H1 (cell line): ENCODE measurements around the gene SPAG5. TPM values are rescaled to one million over a fixed set of nuclear protein-coding genes. Genes with fewer than 3 reads are reported as not detected.

Experiments used
- CTCF ChIA-PET: fragments of 300-600 bp; sonication (Branson Sonifier 250); formaldehyde crosslinking; loops from one replicate; lab custom pipeline; 2021; ENCODE audit not compliant: partially characterized antibody; lab: Charles Lee
- POLR2A ChIA-PET: fragments of 300-600 bp; sonication (Branson Sonifier 250); formaldehyde crosslinking; loops from one replicate; lab custom pipeline; 2021; ENCODE audit warnings: inconsistent platforms; ENCODE audit not compliant: partially characterized antibody; lab: Charles Lee
- DNase-seq, 2 experiments: peaks; one replicate each; pipeline versions ENCODE4 v3.0.0 to v3.0.0-alpha.2; 2010 to 2022; ENCODE audit warnings: low spot score in 2 of 2, low read depth in 1 of 2, mixed read lengths in 1 of 2
- FAIRE-seq: peaks from 2 replicates; lab custom pipeline; 2011; peaks lifted over from hg19 to GRCh38; lab: Jason Lieb, UNC
- H2AFZ ChIP-seq: 2 replicates; pipeline ENCODE4 v1.8.1; 2012; ENCODE audit warnings: low read length, inconsistent platforms
- H2AK5ac ChIP-seq: 2 replicates; pipeline ENCODE4 v1.6.1; 2013; ENCODE audit warnings: low read depth, low read length
- H2BK120ac ChIP-seq: replicated peaks from 2 replicates; pipeline ENCODE3; 2013; ENCODE audit warnings: low read depth, low read length, inconsistent platforms
- H2BK12ac ChIP-seq: 2 replicates; pipeline ENCODE4 v1.6.1; 2013; ENCODE audit warnings: low read depth, low read length
- H2BK15ac ChIP-seq: 2 replicates; pipeline ENCODE4 v1.6.1; 2013; ENCODE audit warnings: low read length
- H2BK20ac ChIP-seq: 2 replicates; pipeline ENCODE4 v1.6.1; 2013; ENCODE audit warnings: low read length
- H2BK5ac ChIP-seq: 2 replicates; pipeline ENCODE4 v1.6.1; 2013; ENCODE audit warnings: low read depth, low read length
- H3K14ac ChIP-seq: 2 replicates; pipeline ENCODE4 v1.6.1; 2013; ENCODE audit warnings: inconsistent platforms; ENCODE audit not compliant: insufficient read length
- H3K18ac ChIP-seq: 2 replicates; pipeline ENCODE4 v1.6.1; 2013; ENCODE audit warnings: low read length; ENCODE audit errors: extremely low read depth
- H3K23ac ChIP-seq: 2 replicates; pipeline ENCODE4 v1.6.1; 2013; ENCODE audit warnings: inconsistent platforms; ENCODE audit not compliant: insufficient read length
- H3K23me2 ChIP-seq: 2 replicates; pipeline ENCODE4 v1.6.1; 2013; ENCODE audit warnings: low read depth, low read length
- H3K27ac ChIP-seq: 2 replicates; pipeline ENCODE4 v1.6.1; 2011; ENCODE audit warnings: low read depth, low read length, inconsistent platforms
- H3K27me3 ChIP-seq, 4 experiments: replicated peaks in 1 of 4; 1 replicate in 1 of 4; 2 replicates in 3 of 4; pipeline versions ENCODE4 v1.6.1 to v1.8.1; 2011 to 2013; ENCODE audit warnings: low read length in 3 of 4, mild to moderate bottlenecking in 3 of 4, inconsistent platforms in 2 of 4, mixed read lengths in 2 of 4, moderate library complexity in 1 of 4; ENCODE audit not compliant: control insufficient read depth in 3 of 4, insufficient read depth in 3 of 4; ENCODE audit errors: extremely low read depth in 1 of 4
- H3K36me3 ChIP-seq, 4 experiments: 2 replicates each; pipeline versions ENCODE4 v1.6.1 to v1.8.1; 2011 to 2013; ENCODE audit warnings: mild to moderate bottlenecking in 4 of 4, low read length in 3 of 4, moderate library complexity in 2 of 4, control low read depth in 1 of 4, inconsistent platforms in 1 of 4; ENCODE audit not compliant: insufficient read depth in 4 of 4, control insufficient read depth in 2 of 4
- H3K4ac ChIP-seq: replicated peaks from 2 replicates; pipeline ENCODE3; 2013; ENCODE audit warnings: low read length, low read depth, mixed read lengths, inconsistent platforms; ENCODE audit not compliant: insufficient read length
- H3K4me1 ChIP-seq, 4 experiments: replicated peaks in 1 of 4; 1 replicate in 1 of 4; 2 replicates in 3 of 4; pipeline versions ENCODE4 v1.6.1 to v1.8.1; 2011 to 2013; ENCODE audit warnings: low read length in 3 of 4, inconsistent platforms in 2 of 4, mixed read lengths in 1 of 4; ENCODE audit not compliant: insufficient read depth in 4 of 4, control insufficient read depth in 3 of 4
- H3K4me2 ChIP-seq, 2 experiments: 2 replicates each; pipeline versions ENCODE4 v1.6.1 to v1.8.1; 2011 to 2013; ENCODE audit warnings: low read depth in 2 of 2, low read length in 2 of 2, control low read depth in 1 of 2, inconsistent platforms in 1 of 2, mild to moderate bottlenecking in 1 of 2; ENCODE audit not compliant: insufficient read depth in 1 of 2
- H3K4me3 ChIP-seq, 4 experiments: fragments of 200-600, 300-600 bp in 1 of 4; sonication (generic), shearing (Covaris generic), sonication (Bioruptor Twin) in 1 of 4; 2 replicates each; pipeline versions ENCODE4 v1.5.1 to v1.8.1; 2011 to 2016; ENCODE audit warnings: low read length in 4 of 4, low read depth in 3 of 4, control low read depth in 2 of 4, inconsistent platforms in 2 of 4, mild to moderate bottlenecking in 2 of 4, mixed read lengths in 1 of 4, moderate library complexity in 1 of 4; ENCODE audit not compliant: insufficient read depth in 2 of 4; ENCODE audit errors: extremely low read depth in 1 of 4
- H3K56ac ChIP-seq: replicated peaks from 2 replicates; pipeline ENCODE3; 2013; ENCODE audit warnings: low read depth, mild to moderate bottlenecking, mixed read lengths, low read length, inconsistent platforms; ENCODE audit not compliant: insufficient read length
- H3K79me1 ChIP-seq: 2 replicates; pipeline ENCODE4 v1.6.1; 2013; ENCODE audit warnings: low read depth, low read length, control low read depth
- H3K79me2 ChIP-seq, 2 experiments: 2 replicates each; pipeline versions ENCODE4 v1.6.1 to v1.8.1; 2012 to 2013; ENCODE audit warnings: low read length in 2 of 2, mild to moderate bottlenecking in 2 of 2, inconsistent platforms in 1 of 2; ENCODE audit not compliant: insufficient read depth in 2 of 2, control insufficient read depth in 1 of 2
- H3K9ac ChIP-seq, 4 experiments: replicated peaks in 1 of 4; 1 replicate in 1 of 4; 2 replicates in 3 of 4; pipeline versions ENCODE4 v1.6.1 to v1.8.1; 2011 to 2013; ENCODE audit warnings: low read depth in 3 of 4, low read length in 3 of 4, control low read depth in 2 of 4, mild to moderate bottlenecking in 2 of 4, moderate library complexity in 2 of 4, inconsistent platforms in 1 of 4; ENCODE audit errors: extremely low read depth in 1 of 4
- H3K9me3 ChIP-seq, 2 experiments: 2 replicates each; pipeline versions ENCODE4 v1.6.1 to v1.8.1; 2012 to 2013; ENCODE audit warnings: mild to moderate bottlenecking in 2 of 2, moderate library complexity in 2 of 2, control low read depth in 1 of 2, inconsistent platforms in 1 of 2, low read depth in 1 of 2, low read length in 1 of 2, mixed read lengths in 1 of 2; ENCODE audit not compliant: insufficient read depth in 2 of 2
- H4K20me1 ChIP-seq, 2 experiments: replicated peaks in 1 of 2; 2 replicates each; pipeline versions ENCODE3 to v1.8.1; 2011 to 2013; ENCODE audit warnings: inconsistent platforms in 2 of 2, low read length in 2 of 2, mild to moderate bottlenecking in 1 of 2; ENCODE audit not compliant: insufficient read depth in 2 of 2, control insufficient read depth in 1 of 2
- H4K5ac ChIP-seq: 2 replicates; pipeline ENCODE4 v1.6.1; 2013; ENCODE audit warnings: low read length, low read depth, mixed read lengths, inconsistent platforms; ENCODE audit not compliant: insufficient read length
- H4K8ac ChIP-seq: 2 replicates; pipeline ENCODE4 v1.8.0; 2013; ENCODE audit warnings: mild to moderate bottlenecking, moderate library complexity, low read length, inconsistent platforms; ENCODE audit not compliant: insufficient read depth; ENCODE audit errors: extremely low read depth
- H4K91ac ChIP-seq: replicated peaks from 2 replicates; pipeline ENCODE3; 2013; ENCODE audit warnings: low read length, mixed read lengths, inconsistent platforms; ENCODE audit not compliant: insufficient read length
- EZH2 ChIP-seq: fragments of 200-600 bp; sonication (generic); IDR thresholded peaks from 2 replicates; pipeline ENCODE4 v1.7.1; 2012; ENCODE audit warnings: low read depth, mild to moderate bottlenecking, moderate library complexity, low read length, inconsistent platforms; ENCODE audit not compliant: severe bottlenecking
- JUN ChIP-seq: IDR thresholded peaks from 2 replicates; pipeline ENCODE4 v1.6.1; 2011; ENCODE audit warnings: low read depth, mild to moderate bottlenecking, improper control_type of control experiment, low read length
- JUND ChIP-seq: IDR thresholded peaks from 2 replicates; pipeline ENCODE4 v1.6.1; 2011; ENCODE audit warnings: mild to moderate bottlenecking, improper control_type of control experiment, low read length
- KDM1A ChIP-seq: fragments of 200-600, 300-600 bp; sonication (generic); IDR thresholded peaks from 2 replicates; pipeline ENCODE4 v1.7.1; 2016; ENCODE audit warnings: mild to moderate bottlenecking, low read length, borderline replicate concordance
- POLR2A ChIP-seq, 2 experiments: IDR thresholded peaks; 1 replicate in 1 of 2; 2 replicates in 1 of 2; pipeline ENCODE4 v1.6.1; 2011; ENCODE audit warnings: low read depth in 2 of 2, low read length in 2 of 2, mild to moderate bottlenecking in 2 of 2; ENCODE audit errors: control extremely low read depth in 1 of 2
- POLR2AphosphoS5 ChIP-seq: IDR thresholded peaks from 2 replicates; pipeline ENCODE4 v1.6.1; 2011; ENCODE audit warnings: low read depth, low read length
- SIN3A ChIP-seq, 2 experiments: IDR thresholded peaks in 1 of 2; conservative IDR thresholded peaks in 1 of 2; 2 replicates each; pipeline ENCODE4 v1.6.1; 2011 to 2012; ENCODE audit warnings: low read length in 2 of 2, improper control_type of control experiment in 1 of 2, low read depth in 1 of 2, mild to moderate bottlenecking in 1 of 2
- SIX5 ChIP-seq: IDR thresholded peaks from 2 replicates; pipeline ENCODE4 v1.6.1; 2011; ENCODE audit warnings: mild to moderate bottlenecking, low read depth, low read length
- ZNF274 ChIP-seq: IDR thresholded peaks from 2 replicates; pipeline ENCODE4 v1.7.0; 2012; ENCODE audit warnings: low read length, borderline replicate concordance; ENCODE audit errors: extremely low read depth
- WGBS, 2 experiments: shearing (Covaris generic) in 1 of 2; methylation state at CpG; one replicate each; pipeline versions ENCODE4 v1.1.6 to v1.1.7; 2013 to 2015; ENCODE audit warnings: low lambda C conversion rate in 2 of 2, mixed read lengths in 2 of 2, inconsistent platforms in 1 of 2, low coverage in 1 of 2, missing lambda C conversion rate in 1 of 2; ENCODE audit not compliant: insufficient replicate concordance in 2 of 2, insufficient coverage in 1 of 2, insufficient read length in 1 of 2; ENCODE audit errors: extremely low coverage in 1 of 2, missing lambda C conversion rate in 1 of 2; 5-methylcytosine and 5-hydroxymethylcytosine counted together
- polyA plus RNA-seq, 7 experiments: library from polyadenylated mRNA; depleted of rRNA in 3 of 7; stranded (reverse) in 5 of 7; unstranded in 2 of 7; fragments of >200 nt in 5 of 7; fragments of 200-250 nt in 2 of 7; gene quantifications; 1 replicate in 5 of 7; 2 replicates in 1 of 7; 4 replicates in 1 of 7; pipeline versions ENCODE4 v1.2.1 to v1.2.3, GENCODE V29; 2011 to 2013; ENCODE audit warnings: missing spikeins in 2 of 7, mixed read lengths in 2 of 7
- total RNA-seq: library from RNA; stranded (reverse); fragmentation: NEBNext Ultra II Directional; extraction: Animal tissue kit (Norgen Biotek cat#: 25700); gene quantifications from 2 replicates; pipeline ENCODE4 v1.2.1, GENCODE V29; 2021
- TF ChIP-seq, protein P1 (sequence below): IDR thresholded peaks from 2 replicates; pipeline ENCODE4 v1.6.1; 2012; ENCODE audit warnings: low read length, inconsistent platforms
- TF ChIP-seq, protein P2 (sequence below): IDR thresholded peaks from 2 replicates; pipeline ENCODE4 v1.6.1; 2012; ENCODE audit warnings: inconsistent platforms

SPAG5 gene
- total and polyA plus RNA-seq, 2 of the 8 experiments (the other 6 are each of a cell fraction or from before 2014, with no cell fraction given): 57.1 to 129 TPM

- no peak overlapping the region for H2BK5ac ChIP-seq
- no peaks in the 10 kb centered on the region for H3K23me2 ChIP-seq
- H2BK12ac ChIP-seq: no peak overlapping the region
- peaks cover 0 to 5% (median 0%) of the 10 kb centered on the region in 4 experiments; a peak in 2 of 7 replicates for H3K4me1 ChIP-seq
- no peak overlapping the region for H3K4me2 ChIP-seq
- peak overlapping the region; percentile 60 for H4K8ac ChIP-seq
- H2BK15ac ChIP-seq: no peak overlapping the region; the same call in 1 of the 2 replicates
- no peak overlapping the region for H3K23ac ChIP-seq
- no peak overlapping the region for H4K91ac ChIP-seq
- no peaks in the 10 kb centered on the region for H3K9me3 ChIP-seq
- no peak overlapping the region for H4K5ac ChIP-seq
- no peak overlapping the region for H2BK120ac ChIP-seq
- POLR2A ChIA-PET: interaction anchor here (1.1 kb wide), 1 partner anchor 12 kb away, joined by 4 read pairs; no protein-coding TSS in a partner anchor
- no peaks in the 10 kb centered on the region for H4K20me1 ChIP-seq
- no peaks in the 10 kb centered on the region for H3K79me2 ChIP-seq
- no peak overlapping the region for H2AFZ ChIP-seq
- H3K36me3 ChIP-seq: no peaks in the 10 kb centered on the region
- no peak overlapping the region for H3K18ac ChIP-seq
- H3K4me3 ChIP-seq: no peak overlapping the region
- H3K27me3 ChIP-seq: no peaks in the 10 kb centered on the region
- H2BK20ac ChIP-seq: no peak overlapping the region
- WGBS, 2 experiments: 78% methylated on average over 15 of the region's 16 CpGs; no CpG with 5 or more reads in 1 of the 2 experiments
- FAIRE-seq: no peak
- no peak for DNase-seq
- H3K56ac ChIP-seq: no peak overlapping the region
- no peak overlapping the region for H3K4ac ChIP-seq
- H3K79me1 ChIP-seq: no peaks in the 10 kb centered on the region
- no peak overlapping the region for H3K27ac ChIP-seq
- CTCF ChIA-PET: interaction anchor here (2.8 to 5.9 kb wide), 3 partner anchors 14 to 38 kb away, joined by 9 to 80 read pairs (median 45); no protein-coding TSS in a partner anchor
- H2AK5ac ChIP-seq: no peak overlapping the region
- H3K9ac ChIP-seq: no peak overlapping the region
- H3K14ac ChIP-seq: no peak overlapping the region
- TF ChIP-seq POLR2A (IDR thresholded peaks at IDR 0.05; ENCODE audit: control extremely low read depth in 1 of 2, low read depth in 2 of 2, low read length in 2 of 2) (no peak), SIN3A (conservative IDR thresholded peaks at IDR 0.05 in 1 of 2, IDR thresholded peaks at IDR 0.05 in 1 of 2; ENCODE audit: low read depth in 1 of 2, low read length in 2 of 2) (no peak), KDM1A (no peak), ZNF274 (no peak), EZH2 (no peak), JUN (no peak), JUND (no peak), SIX5 (no peak), POLR2AphosphoS5 (no peak)
- TF ChIP-seq, protein P1, sequence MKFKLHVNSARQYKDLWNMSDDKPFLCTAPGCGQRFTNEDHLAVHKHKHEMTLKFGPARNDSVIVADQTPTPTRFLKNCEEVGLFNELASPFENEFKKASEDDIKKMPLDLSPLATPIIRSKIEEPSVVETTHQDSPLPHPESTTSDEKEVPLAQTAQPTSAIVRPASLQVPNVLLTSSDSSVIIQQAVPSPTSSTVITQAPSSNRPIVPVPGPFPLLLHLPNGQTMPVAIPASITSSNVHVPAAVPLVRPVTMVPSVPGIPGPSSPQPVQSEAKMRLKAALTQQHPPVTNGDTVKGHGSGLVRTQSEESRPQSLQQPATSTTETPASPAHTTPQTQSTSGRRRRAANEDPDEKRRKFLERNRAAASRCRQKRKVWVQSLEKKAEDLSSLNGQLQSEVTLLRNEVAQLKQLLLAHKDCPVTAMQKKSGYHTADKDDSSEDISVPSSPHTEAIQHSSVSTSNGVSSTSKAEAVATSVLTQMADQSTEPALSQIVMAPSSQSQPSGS: no peak
- TF ChIP-seq, protein P2, sequence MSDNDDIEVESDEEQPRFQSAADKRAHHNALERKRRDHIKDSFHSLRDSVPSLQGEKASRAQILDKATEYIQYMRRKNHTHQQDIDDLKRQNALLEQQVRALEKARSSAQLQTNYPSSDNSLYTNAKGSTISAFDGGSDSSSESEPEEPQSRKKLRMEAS: no peak
Observed at GRCh38 chr17:28533091-28533807, 65.6 kb downstream of the SPAG5 start.
